Dendritic cell treated with granulocyte-macrophage colony-stimulating factor and Interleukin-4, amounts not matched to agents 40 ng/mL and 50 ng/mL, for 4 days (primary cell): Measurements from ENCODE around the gene ZSCAN16.
"Not testable (repeated sequence)": the region's sequence is repeated elsewhere in the genome, so short reads cannot be mapped to it uniquely, and the experiment has no call there.

Experiments used
- H3K27ac Mint-ChIP-seq: one replicate; pipeline ENCODE4 v1.8.0; 2022; ENCODE audit warnings: mild to moderate bottlenecking, mixed read lengths
- H3K27me3 Mint-ChIP-seq: one replicate; pipeline ENCODE4 v1.8.0; 2022; ENCODE audit warnings: mild to moderate bottlenecking, mixed read lengths
- H3K36me3 Mint-ChIP-seq: one replicate; pipeline ENCODE4 v1.8.0; 2022; ENCODE audit warnings: low read depth, mixed read lengths
- H3K4me1 Mint-ChIP-seq: one replicate; pipeline ENCODE4 v1.8.0; 2022; ENCODE audit warnings: low read depth, mixed read lengths
- H3K4me3 Mint-ChIP-seq: one replicate; pipeline ENCODE4 v1.8.0; 2022; ENCODE audit warnings: mild to moderate bottlenecking, moderate library complexity, mixed read lengths
- H3K9me3 Mint-ChIP-seq: one replicate; pipeline ENCODE4 v1.8.0; 2022; ENCODE audit warnings: mixed read lengths
- intact Hi-C: fragments of 100-400 bp; cut with micrococcal nuclease; formaldehyde crosslinking; loops from one replicate; pipeline ENCODE4 v1.15.0; 2022

The ZSCAN16 gene

GRCh38 chr6:28107506-28107905, 16.9 kb upstream of the ZSCAN16 start:
- H3K36me3 Mint-ChIP-seq: peaks cover 6% of the 10 kb centered on the region
- intact Hi-C loops: no loop called here
- no peak overlapping the region for H3K27ac Mint-ChIP-seq
- no peaks in the 10 kb centered on the region for H3K9me3 Mint-ChIP-seq
- H3K4me1 Mint-ChIP-seq: peaks cover 7% of the 10 kb centered on the region
- no peak overlapping the region for H3K4me3 Mint-ChIP-seq
- H3K27me3 Mint-ChIP-seq: peaks cover 12% of the 10 kb centered on the region

- H3K36me3 Mint-ChIP-seq: peaks cover 30% of the 10 kb centered on the region
- H3K9me3 Mint-ChIP-seq: no peaks in the 10 kb centered on the region
- peaks cover 6% of the 10 kb centered on the region for H3K27me3 Mint-ChIP-seq
- intact Hi-C loops: no loop called here
- H3K4me1 Mint-ChIP-seq: no peaks in the 10 kb centered on the region
- H3K27ac Mint-ChIP-seq: no peak overlapping the region
- H3K4me3 Mint-ChIP-seq: no peak overlapping the region
Observed at GRCh38 chr6:28111964-28112363, 12.4 kb upstream of the ZSCAN16 start.

GRCh38 chr6:28115799-28116198, 8.6 kb upstream of the ZSCAN16 start:
- intact Hi-C loops: no loop called here
- peaks cover 60% of the 10 kb centered on the region for H3K36me3 Mint-ChIP-seq
- H3K27ac Mint-ChIP-seq: no peak overlapping the region
- H3K9me3 Mint-ChIP-seq: no peaks in the 10 kb centered on the region
- H3K27me3 Mint-ChIP-seq: peaks cover 3% of the 10 kb centered on the region
- H3K4me1 Mint-ChIP-seq: no peaks in the 10 kb centered on the region
- H3K4me3 Mint-ChIP-seq: no peak overlapping the region

- H3K27ac Mint-ChIP-seq: no peak overlapping the region
- H3K27me3 Mint-ChIP-seq: no peaks in the 10 kb centered on the region
- no peak overlapping the region for H3K4me3 Mint-ChIP-seq
- intact Hi-C loops: no loop called here
- H3K9me3 Mint-ChIP-seq: no peaks in the 10 kb centered on the region
- H3K36me3 Mint-ChIP-seq: peaks cover 67% of the 10 kb centered on the region
- H3K4me1 Mint-ChIP-seq: no peaks in the 10 kb centered on the region
Observed at GRCh38 chr6:28117386-28118050, 6.9 kb upstream of the ZSCAN16 start.

- H3K27me3 Mint-ChIP-seq: no peaks in the 10 kb centered on the region
- no peak overlapping the region for H3K4me3 Mint-ChIP-seq
- no peaks in the 10 kb centered on the region for H3K9me3 Mint-ChIP-seq
- H3K4me1 Mint-ChIP-seq: no peaks in the 10 kb centered on the region
- intact Hi-C loops: no loop called here
- H3K36me3 Mint-ChIP-seq: peaks cover 74% of the 10 kb centered on the region
- H3K27ac Mint-ChIP-seq: no peak overlapping the region
Observed at GRCh38 chr6:28118217-28118616, 6.2 kb upstream of the ZSCAN16 start.

- Mint-ChIP-seq H3K36me3 (peaks cover 61% of the 10 kb centered on the region), H3K9me3 (no peaks in the 10 kb centered on the region), H3K27ac (no peak overlapping the region)
Observed at GRCh38 chr6:28121876-28122275, 2.5 kb upstream of the ZSCAN16 start.

GRCh38 chr6:28122283-28122682, 2.1 kb upstream of the ZSCAN16 start:
- not testable (repeated sequence) for H3K4me3 Mint-ChIP-seq, H3K9me3 Mint-ChIP-seq, H3K27me3 Mint-ChIP-seq, H3K27ac Mint-ChIP-seq
- intact Hi-C loops: loop anchor here (5.0 kb wide), 1 partner anchor 40 kb away; the partner anchor contains the start of gene ZNF165
- H3K4me1 Mint-ChIP-seq: peaks cover 21% of the 10 kb centered on the region
- H3K36me3 Mint-ChIP-seq: peaks cover 61% of the 10 kb centered on the region

More at GRCh38 chr6:28121876-28122275, 2.5 kb upstream of the ZSCAN16 start:
- H3K4me3 Mint-ChIP-seq: no peak overlapping the region
- H3K27me3 Mint-ChIP-seq: no peaks in the 10 kb centered on the region
- peaks cover 21% of the 10 kb centered on the region for H3K4me1 Mint-ChIP-seq
- intact Hi-C loops: loop anchor here (5.0 kb wide), 1 partner anchor 40 kb away; the partner anchor contains the start of gene ZNF165

GRCh38 chr6:28124971-28125353, 553 bp downstream of the ZSCAN16 start:
- Mint-ChIP-seq H3K4me1 (peaks cover 36% of the 10 kb centered on the region), H3K9me3 (no peaks in the 10 kb centered on the region)
- intact Hi-C loops: loop anchor here (5.0 kb wide), 1 partner anchor 43 kb away; the partner anchor contains the start of gene ZNF165

GRCh38 chr6:28125401-28125800, 992 bp downstream of the ZSCAN16 start:
- Mint-ChIP-seq H3K27me3 (no peaks in the 10 kb centered on the region), H3K4me1 (peaks cover 36% of the 10 kb centered on the region), H3K36me3 (peaks cover 54% of the 10 kb centered on the region), H3K4me3 (no peak overlapping the region), H3K27ac (peak overlapping the region; percentile 84), H3K9me3 (no peaks in the 10 kb centered on the region)
- intact Hi-C loops: no loop called here

More at GRCh38 chr6:28124971-28125353, 553 bp downstream of the ZSCAN16 start:
- Mint-ChIP-seq H3K27me3 (no peaks in the 10 kb centered on the region), H3K4me3 (peak overlapping the region; percentile 89), H3K27ac (peak overlapping the region; percentile 84), H3K36me3 (peaks cover 57% of the 10 kb centered on the region)

- intact Hi-C loops: loop anchor here (1.0 to 10.0 kb wide), 2 partner anchors 222 to 229 kb away; no protein-coding TSS in a partner anchor
- no peak overlapping the region for H3K4me3 Mint-ChIP-seq
- peaks cover 51% of the 10 kb centered on the region for H3K4me1 Mint-ChIP-seq
- H3K27me3 Mint-ChIP-seq: no peaks in the 10 kb centered on the region
- peak overlapping the region; percentile 14 for H3K27ac Mint-ChIP-seq
- peaks cover 51% of the 10 kb centered on the region for H3K36me3 Mint-ChIP-seq
- no peaks in the 10 kb centered on the region for H3K9me3 Mint-ChIP-seq
Observed at GRCh38 chr6:28134015-28134414, 9.6 kb downstream of the ZSCAN16 start.

- no peaks in the 10 kb centered on the region for H3K9me3 Mint-ChIP-seq
- H3K27ac Mint-ChIP-seq: peak overlapping the region; percentile 14
- no peaks in the 10 kb centered on the region for H3K27me3 Mint-ChIP-seq
- H3K36me3 Mint-ChIP-seq: peaks cover 44% of the 10 kb centered on the region
- peaks cover 46% of the 10 kb centered on the region for H3K4me1 Mint-ChIP-seq
- no peak overlapping the region for H3K4me3 Mint-ChIP-seq
- intact Hi-C loops: loop anchor here (1.0 to 10.0 kb wide), 3 partner anchors 83 to 230 kb away; no protein-coding TSS in a partner anchor
Observed at GRCh38 chr6:28134716-28135115, 10.3 kb downstream of the ZSCAN16 start.

- no peaks in the 10 kb centered on the region for H3K9me3 Mint-ChIP-seq
- intact Hi-C loops: loop anchor here (5.0 to 10.0 kb wide), 2 partner anchors 82 to 231 kb away; no protein-coding TSS in a partner anchor
- peaks cover 41% of the 10 kb centered on the region for H3K36me3 Mint-ChIP-seq
- H3K4me1 Mint-ChIP-seq: peaks cover 50% of the 10 kb centered on the region
- peak overlapping the region; percentile 91 for H3K4me3 Mint-ChIP-seq
- no peaks in the 10 kb centered on the region for H3K27me3 Mint-ChIP-seq
- H3K27ac Mint-ChIP-seq: no peak overlapping the region
Observed at GRCh38 chr6:28135393-28135792, 11.0 kb downstream of the ZSCAN16 start.

- peak overlapping the region; percentile 91 for H3K4me3 Mint-ChIP-seq
- peaks cover 53% of the 10 kb centered on the region for H3K4me1 Mint-ChIP-seq
- peak overlapping the region; percentile 92 for H3K27ac Mint-ChIP-seq
- peaks cover 39% of the 10 kb centered on the region for H3K36me3 Mint-ChIP-seq
- intact Hi-C loops: loop anchor here (1.0 to 10.0 kb wide), 7 partner anchors 56 to 232 kb away; partner anchors contain the start of genes ZKSCAN4, ZNF165 and ZSCAN26
- H3K9me3 Mint-ChIP-seq: no peaks in the 10 kb centered on the region
- no peaks in the 10 kb centered on the region for H3K27me3 Mint-ChIP-seq
Observed at GRCh38 chr6:28136585-28137504, 12.4 kb downstream of the ZSCAN16 start.
